ENCODE measurements around the gene MYDGF.

- TF ChIP-seq POLR2A (IDR thresholded peaks at IDR 0.05; ENCODE audit: low read depth) (no peak), CTCF (IDR thresholded peaks at IDR 0.05) (no peak), EP300 (IDR thresholded peaks at IDR 0.05) (no peak)
These were observed 38.0 kb upstream of the MYDGF start for GRCh38 chr19:4707956-4708650.

All from esophagus muscularis mucosa (tissue), 4 donors.